Measurements from ENCODE around the gene FAM20A. TPM values are rescaled to one million over a fixed set of nuclear protein-coding genes. Genes with fewer than 3 reads are reported as not detected.

Gene FAM20A
- total and polyA plus RNA-seq, 2 of the 8 experiments (the other 6 are each of a cell fraction or from before 2014, with no cell fraction given), result 3.6 to 11.9 TPM

- H3K14ac ChIP-seq (ENCODE audit: insufficient read length), result no peak overlapping the region
- TF ChIP-seq NRF1 (IDR thresholded peaks at IDR 0.05; ENCODE audit: low read depth, low read length) (no peak), CTCF (IDR thresholded peaks at IDR 0.05; ENCODE audit: control extremely low read depth in 1 of 3, insufficient read depth in 1 of 3, low read depth in 1 of 3, low read length in 3 of 3) (peak; percentile 17 to 34 (median 34); a peak in 3 of 4 replicates), RAD21 (IDR thresholded peaks at IDR 0.05 in 1 of 2, conservative IDR thresholded peaks at IDR 0.05 in 1 of 2; ENCODE audit: low read depth in 2 of 2, low read length in 2 of 2) (peak; percentile 54 to 59)
- no peak overlapping the region for H4K91ac ChIP-seq (replicated peaks; ENCODE audit: insufficient read length, low read length)
- H3K4me2 ChIP-seq (ENCODE audit: insufficient read depth in 1 of 2, low read depth in 2 of 2, low read length in 2 of 2), result no peak overlapping the region
- no peaks in the 10 kb centered on the region for H3K9me3 ChIP-seq (ENCODE audit: insufficient read depth in 2 of 2, low read depth in 1 of 2, low read length in 1 of 2)
- H3K9ac ChIP-seq (replicated peaks in 1 of 4; ENCODE audit: extremely low read depth in 1 of 4, low read depth in 3 of 4, low read length in 3 of 4), result no peak overlapping the region
- H3K56ac ChIP-seq (replicated peaks; ENCODE audit: insufficient read length, low read depth, low read length), result no peak overlapping the region
- no peaks in the 10 kb centered on the region for H3K79me2 ChIP-seq (ENCODE audit: control insufficient read depth in 1 of 2, insufficient read depth in 2 of 2, low read length in 2 of 2)
- H4K5ac ChIP-seq (ENCODE audit: insufficient read length, low read depth, low read length), result no peak overlapping the region
- CTCF ChIA-PET (ENCODE audit: partially characterized antibody), result interaction anchor here (0.6 to 5.0 kb wide), 17 partner anchors 12 to 787 kb away, joined by 3 to 27 read pairs (median 5); partner anchors contain the start of genes ABCA5 and FAM20A
- no peak overlapping the region for H3K18ac ChIP-seq (ENCODE audit: extremely low read depth, low read length)
- no peak overlapping the region for H4K8ac ChIP-seq (ENCODE audit: extremely low read depth, insufficient read depth, low read length)
- no peak for DNase-seq (ENCODE audit: low read depth in 1 of 2, low spot score in 2 of 2)
- peaks cover 9 to 73% (median 24%) of the 10 kb centered on the region in 4 experiments for H3K36me3 ChIP-seq (ENCODE audit: control insufficient read depth in 2 of 4, insufficient read depth in 4 of 4, low read length in 3 of 4)
- no peaks in the 10 kb centered on the region for H3K4me1 ChIP-seq (replicated peaks in 1 of 4; ENCODE audit: control insufficient read depth in 3 of 4, insufficient read depth in 4 of 4, low read length in 3 of 4)
- H2BK12ac ChIP-seq (ENCODE audit: low read depth, low read length), result no peak overlapping the region
- no peak overlapping the region for H2AK5ac ChIP-seq (ENCODE audit: low read depth, low read length)
- H3K79me1 ChIP-seq (ENCODE audit: low read depth, low read length), result no peaks in the 10 kb centered on the region; the same call in 1 of the 2 replicates
- FAIRE-seq, result no peak
- H3K4ac ChIP-seq (replicated peaks; ENCODE audit: insufficient read length, low read depth, low read length), result no peak overlapping the region
- H2BK5ac ChIP-seq (ENCODE audit: low read depth, low read length), result no peak overlapping the region; the same call in 1 of the 2 replicates
- H4K20me1 ChIP-seq (replicated peaks in 1 of 2; ENCODE audit: control insufficient read depth in 1 of 2, insufficient read depth in 2 of 2, low read length in 2 of 2), result peaks cover 0 to 5% of the 10 kb centered on the region in 2 experiments
- H2BK15ac ChIP-seq (ENCODE audit: low read length), result no peak overlapping the region
- no peaks in the 10 kb centered on the region for H3K27me3 ChIP-seq (replicated peaks in 1 of 4; ENCODE audit: control insufficient read depth in 3 of 4, extremely low read depth in 1 of 4, insufficient read depth in 3 of 4, low read length in 3 of 4)
- 91% methylated on average over 20 of the region's 20 CpGs; no CpG with 5 or more reads in 1 of the 2 experiments for WGBS, 2 experiments (ENCODE audit: extremely low coverage in 1 of 2, insufficient coverage in 1 of 2, insufficient read length in 1 of 2, insufficient replicate concordance in 2 of 2, low coverage in 1 of 2, low lambda C conversion rate in 2 of 2, missing lambda C conversion rate in 1 of 2)
- no peak overlapping the region for H2BK20ac ChIP-seq (ENCODE audit: low read length)
- H3K23ac ChIP-seq (ENCODE audit: insufficient read length), result no peak overlapping the region
- no peaks in the 10 kb centered on the region for H3K23me2 ChIP-seq (ENCODE audit: low read depth, low read length)
- H2AFZ ChIP-seq (ENCODE audit: low read length), result no peak overlapping the region
- no peak overlapping the region for H3K4me3 ChIP-seq (ENCODE audit: extremely low read depth in 1 of 4, insufficient read depth in 2 of 4, low read depth in 3 of 4, low read length in 4 of 4)
- no peak overlapping the region for H3K27ac ChIP-seq (ENCODE audit: low read depth, low read length)
- no peak overlapping the region for H2BK120ac ChIP-seq (replicated peaks; ENCODE audit: low read depth, low read length)
- POLR2A ChIA-PET (ENCODE audit: partially characterized antibody), result interaction anchor here (1.0 to 3.5 kb wide), 7 partner anchors 9 to 219 kb away, joined by 3 to 9 read pairs (median 3); partner anchors contain the start of gene PRKAR1A
Observed at GRCh38 chr17:68539548-68540467, 61.4 kb downstream of the FAM20A start.
